Esophagus muscularis mucosa (tissue), 4 donors: ENCODE measurements around the gene IL2RA. TPM values are rescaled to one million over a fixed set of nuclear protein-coding genes. Genes with fewer than 3 reads are reported as not detected.

ENCODE experiments used
- DNase-seq: peaks from one replicate; pipeline ENCODE4 v3.0.0-alpha.2; 2017; ENCODE audit errors: extremely low spot score
- H3K27ac ChIP-seq, 4 donors: fragments of 200-600 bp; sonication (generic); replicated peaks in 1 of 4; 1 replicate in 3 of 4; 2 replicates in 1 of 4; pipeline ENCODE4 v1.5.1; 2016 to 2019; ENCODE audit warnings: mild to moderate bottlenecking in 1 of 4
- H3K27me3 ChIP-seq, 4 donors: fragments of 200-600 bp; sonication (generic); one replicate each; pipeline versions ENCODE4 v1.5.1 to v1.6.0; 2016 to 2019
- H3K36me3 ChIP-seq, 4 donors: fragments of 200-600 bp; sonication (generic); one replicate each; pipeline ENCODE4 v1.5.1; 2016 to 2019
- H3K4me1 ChIP-seq, 4 donors: fragments of 200-600 bp; sonication (generic); one replicate each; pipeline ENCODE4 v1.5.1; 2016 to 2019
- H3K4me3 ChIP-seq, 4 donors: fragments of 200-600 bp; sonication (generic); 1 replicate in 2 of 4; 2 replicates in 2 of 4; pipeline ENCODE4 v1.5.1; 2016 to 2019; ENCODE audit warnings: mild to moderate bottlenecking in 4 of 4, moderate library complexity in 1 of 4
- H3K9me3 ChIP-seq, 4 donors: fragments of 200-600 bp; sonication (generic); 1 replicate in 3 of 4; 2 replicates in 1 of 4; pipeline ENCODE4 v1.5.1; 2016 to 2019
- EP300 ChIP-seq: sonication (generic); formaldehyde crosslinking; IDR thresholded peaks from one replicate; pipeline ENCODE4 v1.6.1; 2017; ENCODE audit warnings: antibody characterized with exemption
- POLR2A ChIP-seq: fragments of 450-650 bp; IDR thresholded peaks from one replicate; pipeline ENCODE4 v1.6.1; 2017; ENCODE audit warnings: antibody characterized with exemption, moderate library complexity, mild to moderate bottlenecking, low read depth
- POLR2AphosphoS5 ChIP-seq, 2 donors: sonication (generic); formaldehyde crosslinking; IDR thresholded peaks; one replicate each; pipeline ENCODE4 v1.6.1; 2017; ENCODE audit warnings: antibody characterized with exemption in 2 of 2
- WGBS: methylation state at CpG from one replicate; pipeline ENCODE4 v1.1.5; 2018; 5-methylcytosine and 5-hydroxymethylcytosine counted together
- intact Hi-C: fragments of 100-400 bp; cut with DNase I; formaldehyde crosslinking; loops from one replicate; pipeline ENCODE4 v1.15.1; 2023
- total RNA-seq, 4 donors: library from RNA; depleted of rRNA; stranded (reverse); fragments of >200 nt; gene quantifications; one replicate each; pipeline versions ENCODE4 v1.1.0 to v1.2.1, GENCODE V29; 2016
- TF ChIP-seq, protein P1 (sequence below), 3 experiments: fragments of 200-600 bp in 2 of 3; fragments of 450-650 bp in 1 of 3; sonication (generic) in 2 of 3; IDR thresholded peaks; one replicate each; pipeline ENCODE4 v1.5.1; 2017 to 2019; ENCODE audit warnings: antibody characterized with exemption in 3 of 3, mild to moderate bottlenecking in 2 of 3, moderate library complexity in 1 of 3

IL2RA gene
- total RNA-seq, 4 donors from 2014 or later, result 0.39 to 17.4 (median 1.1) TPM

DNA sequence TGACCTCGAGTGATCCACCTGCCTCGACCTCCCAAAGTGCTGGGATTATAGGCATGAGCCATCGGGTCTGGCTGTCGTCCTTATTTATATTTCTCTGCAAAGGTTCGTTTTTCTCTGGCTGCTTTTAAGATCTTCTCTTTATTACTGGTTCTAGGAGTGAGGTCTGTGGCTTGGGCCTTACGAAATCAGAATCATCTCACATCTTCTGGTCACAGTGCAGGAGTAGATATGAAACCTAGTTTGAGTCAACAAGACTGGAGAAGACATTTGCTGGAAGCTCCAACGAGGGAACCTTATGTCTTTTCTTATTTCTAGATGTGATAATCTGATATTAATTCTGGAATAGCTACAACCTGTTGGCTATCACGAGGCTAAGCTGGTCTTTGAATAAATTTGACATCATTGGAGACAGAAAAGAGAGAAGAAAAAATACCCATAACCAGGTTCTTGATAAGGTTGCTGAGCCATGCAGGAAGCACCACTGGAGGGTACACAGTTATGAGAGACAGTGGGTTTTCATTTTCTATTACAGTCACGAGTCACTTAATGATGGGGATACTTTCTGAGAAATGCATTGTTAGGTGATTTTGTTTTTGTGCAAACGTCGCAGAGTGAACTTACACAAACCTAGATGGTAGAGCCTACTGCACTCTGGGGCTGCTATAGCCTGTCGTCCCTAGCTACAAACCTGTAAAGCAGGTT lies 59.2 kb downstream of the IL2RA start:
- Histone ChIP-seq H3K4me3 (no peak overlapping the region), H3K4me1 (no peaks in the 10 kb centered on the region), H3K27ac (no peak overlapping the region), H3K27me3 (no peaks in the 10 kb centered on the region), H3K9me3 (peaks cover 0 to 9% (median 6%) of the 10 kb centered on the region in 4 donors), H3K36me3 (no peaks in the 10 kb centered on the region)
- no peak for TF ChIP-seq EP300
- no peak for TF ChIP-seq POLR2A
- TF ChIP-seq, protein P1, sequence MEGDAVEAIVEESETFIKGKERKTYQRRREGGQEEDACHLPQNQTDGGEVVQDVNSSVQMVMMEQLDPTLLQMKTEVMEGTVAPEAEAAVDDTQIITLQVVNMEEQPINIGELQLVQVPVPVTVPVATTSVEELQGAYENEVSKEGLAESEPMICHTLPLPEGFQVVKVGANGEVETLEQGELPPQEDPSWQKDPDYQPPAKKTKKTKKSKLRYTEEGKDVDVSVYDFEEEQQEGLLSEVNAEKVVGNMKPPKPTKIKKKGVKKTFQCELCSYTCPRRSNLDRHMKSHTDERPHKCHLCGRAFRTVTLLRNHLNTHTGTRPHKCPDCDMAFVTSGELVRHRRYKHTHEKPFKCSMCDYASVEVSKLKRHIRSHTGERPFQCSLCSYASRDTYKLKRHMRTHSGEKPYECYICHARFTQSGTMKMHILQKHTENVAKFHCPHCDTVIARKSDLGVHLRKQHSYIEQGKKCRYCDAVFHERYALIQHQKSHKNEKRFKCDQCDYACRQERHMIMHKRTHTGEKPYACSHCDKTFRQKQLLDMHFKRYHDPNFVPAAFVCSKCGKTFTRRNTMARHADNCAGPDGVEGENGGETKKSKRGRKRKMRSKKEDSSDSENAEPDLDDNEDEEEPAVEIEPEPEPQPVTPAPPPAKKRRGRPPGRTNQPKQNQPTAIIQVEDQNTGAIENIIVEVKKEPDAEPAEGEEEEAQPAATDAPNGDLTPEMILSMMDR (IDR thresholded peaks at IDR 0.05), result no peak
- no peak for TF ChIP-seq POLR2AphosphoS5 (IDR thresholded peaks at IDR 0.05)
- WGBS, result 76% methylated on average over 12 of the region's 12 CpGs
- DNase-seq, result peak; percentile 42
- intact Hi-C loops, result no loop called here

DNA sequence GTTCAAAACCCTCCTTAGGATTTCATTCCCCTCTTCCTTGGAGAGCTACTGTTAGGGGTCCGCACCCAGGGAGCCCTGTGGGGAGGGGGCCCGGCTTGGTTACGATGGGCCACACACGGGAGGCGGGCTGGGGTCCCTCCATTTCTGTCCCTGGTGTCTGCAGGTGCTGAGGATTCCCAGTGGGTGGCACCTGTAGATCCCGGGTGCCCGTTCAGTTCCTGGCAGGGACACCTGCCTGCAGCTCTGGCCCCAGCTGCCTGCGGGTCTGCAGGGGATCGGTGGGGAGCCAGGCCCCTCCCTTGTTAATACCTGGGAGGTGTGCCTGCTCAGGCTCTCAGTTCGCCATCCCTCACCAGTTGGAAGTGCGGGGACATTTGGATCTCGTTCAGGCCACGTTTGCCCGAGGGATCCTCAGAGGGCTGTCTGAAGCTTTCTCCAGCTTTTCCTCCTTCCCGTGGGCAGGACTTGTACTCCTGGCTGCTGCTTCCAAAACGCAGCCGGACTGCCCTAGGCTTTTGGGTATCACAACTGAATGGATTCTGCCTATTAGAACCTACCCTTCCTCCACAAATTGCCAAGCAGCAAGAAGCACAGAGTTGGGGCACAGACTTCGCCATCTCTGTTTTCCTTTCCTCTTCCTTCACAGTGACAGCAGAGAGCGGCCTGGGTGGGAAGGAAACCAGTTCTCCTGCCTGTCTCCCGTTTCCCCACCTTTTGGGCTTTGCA lies 62.6 kb downstream of the IL2RA start:
- no peaks in the 10 kb centered on the region for H3K36me3 ChIP-seq
- 74% methylated on average over 17 of the region's 20 CpGs for whole genome bisulfite sequencing
- no peaks in the 10 kb centered on the region for H3K4me1 ChIP-seq
- H3K27me3 ChIP-seq, result no peaks in the 10 kb centered on the region
- no peak overlapping the region for H3K27ac ChIP-seq
- no peak for TF ChIP-seq EP300
- peaks cover 0 to 4% (median 0%) of the 10 kb centered on the region in 4 donors for H3K9me3 ChIP-seq
- no peak overlapping the region for H3K4me3 ChIP-seq
- DNase-seq, result peak; percentile 75
- intact Hi-C loops, result no loop called here

DNA sequence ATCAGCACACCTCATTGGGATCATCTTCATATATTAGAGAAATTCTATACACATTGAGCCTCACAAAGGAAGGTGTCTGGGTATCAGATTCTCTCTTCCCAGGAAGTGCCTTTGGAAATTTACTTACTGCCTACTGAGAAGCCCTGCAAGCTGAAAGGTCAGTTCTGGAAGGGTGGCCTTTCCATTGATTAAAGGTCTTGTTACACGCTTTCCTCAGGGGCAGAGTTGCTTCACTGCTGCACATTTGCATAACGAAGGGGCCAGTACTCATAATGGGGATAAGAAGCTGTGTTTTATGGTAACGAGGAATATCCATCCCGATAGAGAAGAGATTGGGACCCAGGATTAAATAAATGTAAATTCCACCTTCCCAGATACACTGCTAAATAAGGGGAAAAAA lies 65.5 kb downstream of the IL2RA start:
- WGBS, result 86% methylated on average over 4 of the region's 4 CpGs
- TF ChIP-seq POLR2A (no peak), POLR2AphosphoS5 (IDR thresholded peaks at IDR 0.05) (no peak), EP300 (no peak)
- TF ChIP-seq, protein P1 (IDR thresholded peaks at IDR 0.05), result no peak
- H3K36me3 ChIP-seq, result no peaks in the 10 kb centered on the region
- no peak overlapping the region for H3K27ac ChIP-seq
- no peak overlapping the region for H3K4me3 ChIP-seq
- no peaks in the 10 kb centered on the region for H3K27me3 ChIP-seq
- no peaks in the 10 kb centered on the region for H3K4me1 ChIP-seq
- intact Hi-C loops, result no loop called here
- no peak for DNase-seq
- peaks cover 0 to 19% (median 7%) of the 10 kb centered on the region in 4 donors for H3K9me3 ChIP-seq

DNA sequence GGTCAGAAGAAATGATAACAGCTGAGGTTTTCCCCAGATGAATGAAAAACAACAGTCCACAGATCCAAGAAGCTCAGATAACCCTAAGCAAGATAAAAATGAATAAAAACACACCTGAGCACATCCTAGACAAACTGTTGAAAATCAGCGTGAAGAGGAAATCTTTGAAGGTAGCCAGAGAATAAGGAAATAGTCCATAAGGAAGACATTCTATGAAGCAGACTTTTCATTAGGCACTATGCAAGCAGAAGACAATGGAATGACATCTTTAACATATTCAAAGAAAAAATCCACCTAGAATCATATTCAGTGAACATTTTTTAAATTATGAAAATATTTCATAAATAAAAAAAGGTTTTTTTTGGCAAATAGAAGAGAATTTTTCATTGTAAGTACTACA lies 69.8 kb downstream of the IL2RA start:
- H3K36me3 ChIP-seq, result no peaks in the 10 kb centered on the region
- H3K27ac ChIP-seq, result no peak overlapping the region
- intact Hi-C loops, result no loop called here
- TF ChIP-seq EP300, result no peak
- TF ChIP-seq, protein P1 (IDR thresholded peaks at IDR 0.05), result no peak
- no peak for TF ChIP-seq POLR2A
- TF ChIP-seq POLR2AphosphoS5 (IDR thresholded peaks at IDR 0.05), result no peak
- WGBS, result 89% methylated on average over 1 of the region's 1 CpG
- DNase-seq, result no peak
- no peaks in the 10 kb centered on the region for H3K27me3 ChIP-seq
- H3K4me3 ChIP-seq, result no peak overlapping the region
- H3K4me1 ChIP-seq, result peaks cover 0 to 2% (median 0%) of the 10 kb centered on the region in 4 donors
- peaks cover 0 to 22% (median 9%) of the 10 kb centered on the region in 4 donors for H3K9me3 ChIP-seq

DNA sequence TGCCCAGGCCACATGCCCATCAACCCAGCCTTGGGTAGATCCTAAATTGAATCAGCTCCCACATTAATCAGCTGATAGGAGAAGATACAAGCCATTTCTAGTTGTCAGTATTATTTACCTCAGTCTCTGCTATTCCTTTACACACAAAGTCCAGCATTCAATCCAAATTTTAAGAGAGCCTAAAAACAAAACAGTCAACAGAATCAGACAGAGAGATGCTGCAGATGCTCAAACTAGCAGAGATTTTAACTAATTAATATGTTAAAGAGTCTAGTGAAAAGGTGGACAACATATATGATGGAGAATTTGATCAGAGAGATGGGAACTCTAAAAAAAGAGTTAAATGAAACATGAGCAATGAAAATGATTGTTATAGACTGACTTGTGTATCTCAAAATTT lies 70.5 kb downstream of the IL2RA start:
- Histone ChIP-seq H3K36me3 (no peaks in the 10 kb centered on the region), H3K4me3 (no peak overlapping the region), H3K9me3 (peaks cover 0 to 22% (median 9%) of the 10 kb centered on the region in 4 donors), H3K27me3 (no peaks in the 10 kb centered on the region), H3K4me1 (peaks cover 0 to 8% (median 0%) of the 10 kb centered on the region in 4 donors), H3K27ac (no peak overlapping the region)
- intact Hi-C loops, result no loop called here
- DNase-seq, result no peak
- no peak for TF ChIP-seq EP300
- TF ChIP-seq POLR2AphosphoS5 (IDR thresholded peaks at IDR 0.05), result no peak
- no peak for TF ChIP-seq POLR2A
- TF ChIP-seq, protein P1 (IDR thresholded peaks at IDR 0.05), result no peak
